T1000 (cell line): Measurements from ENCODE around the gene MANSC1.
"Not testable (repeated sequence)": the region's sequence is repeated elsewhere in the genome, so short reads cannot be mapped to it uniquely, and the experiment has no call there.

ENCODE experiments used
- DNase-seq: peaks from one replicate; lab custom pipeline; 2025; ENCODE audit warnings: mixed read lengths; lab: John Stamatoyannopoulos, UW

MANSC1 gene

DNA sequence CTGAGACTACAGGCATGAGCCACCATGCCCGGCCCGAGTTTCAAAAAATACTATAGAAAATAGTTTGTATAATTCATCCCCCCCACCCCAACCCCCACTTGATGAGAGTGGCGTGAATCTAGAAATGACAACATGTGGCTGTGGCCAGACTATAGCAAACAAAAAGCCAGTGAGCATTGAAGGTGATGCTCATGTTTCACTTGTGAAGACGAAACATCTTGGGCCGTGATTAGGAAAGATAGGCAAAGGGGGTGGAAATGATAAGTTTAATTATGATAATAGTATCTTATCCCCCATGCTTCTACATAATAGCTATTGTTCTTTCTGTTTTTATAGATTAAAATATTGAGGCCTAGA is 15.4 kb upstream of the MANSC1 start:
- DNase-seq = no peak

DNA sequence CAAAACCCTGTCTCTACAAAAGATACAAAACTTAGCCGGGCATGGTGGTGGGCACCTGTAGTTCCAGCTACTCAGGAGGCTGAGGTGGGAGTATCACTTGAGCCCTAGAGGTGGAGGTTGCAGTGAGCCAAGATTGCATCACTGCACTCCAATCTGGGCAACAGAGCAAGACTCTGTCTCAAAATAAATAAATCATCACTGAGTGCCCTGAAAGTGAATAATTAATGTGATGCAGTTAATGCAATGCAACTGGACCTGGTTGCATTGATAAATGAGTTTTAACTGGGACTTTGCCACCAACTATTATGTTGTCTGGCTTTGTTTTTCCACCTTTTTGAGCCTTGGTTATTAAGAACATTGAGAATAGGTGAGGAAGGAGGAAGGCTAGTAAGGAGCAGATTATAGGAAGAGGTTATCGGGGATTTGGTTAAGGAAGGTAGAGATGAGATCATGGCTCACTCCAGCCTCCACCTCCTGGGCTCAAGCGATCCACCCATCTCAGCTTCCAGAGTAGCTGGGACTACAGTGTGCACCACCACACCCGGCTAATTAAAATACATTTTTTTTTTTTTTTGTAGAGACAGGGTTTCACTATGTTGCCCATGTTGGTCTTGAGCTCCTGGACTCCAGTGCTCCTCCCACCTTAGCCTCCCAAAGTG is 14.9 kb upstream of the MANSC1 start:
- DNase-seq = no peak

DNA sequence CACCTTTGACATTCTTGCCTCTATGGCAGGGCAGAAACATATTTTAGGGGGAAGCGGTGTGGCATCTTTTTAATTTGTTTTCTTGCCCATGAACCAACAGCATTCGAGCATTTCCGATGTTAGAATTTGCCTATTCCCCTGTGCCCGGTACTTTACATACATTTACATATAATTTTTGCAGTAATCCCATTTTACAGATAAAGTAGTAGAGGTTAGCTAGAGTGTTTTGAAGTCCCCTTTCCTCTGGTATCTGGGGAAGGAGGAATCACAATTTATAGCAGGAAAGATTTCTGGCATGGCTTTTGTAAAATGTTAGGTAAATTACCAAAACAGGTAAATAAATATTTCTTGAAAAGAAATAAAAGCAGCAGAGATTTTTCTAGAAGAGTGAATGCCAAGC is 8.5 kb upstream of the MANSC1 start:
- no peak for DNase-seq

DNA sequence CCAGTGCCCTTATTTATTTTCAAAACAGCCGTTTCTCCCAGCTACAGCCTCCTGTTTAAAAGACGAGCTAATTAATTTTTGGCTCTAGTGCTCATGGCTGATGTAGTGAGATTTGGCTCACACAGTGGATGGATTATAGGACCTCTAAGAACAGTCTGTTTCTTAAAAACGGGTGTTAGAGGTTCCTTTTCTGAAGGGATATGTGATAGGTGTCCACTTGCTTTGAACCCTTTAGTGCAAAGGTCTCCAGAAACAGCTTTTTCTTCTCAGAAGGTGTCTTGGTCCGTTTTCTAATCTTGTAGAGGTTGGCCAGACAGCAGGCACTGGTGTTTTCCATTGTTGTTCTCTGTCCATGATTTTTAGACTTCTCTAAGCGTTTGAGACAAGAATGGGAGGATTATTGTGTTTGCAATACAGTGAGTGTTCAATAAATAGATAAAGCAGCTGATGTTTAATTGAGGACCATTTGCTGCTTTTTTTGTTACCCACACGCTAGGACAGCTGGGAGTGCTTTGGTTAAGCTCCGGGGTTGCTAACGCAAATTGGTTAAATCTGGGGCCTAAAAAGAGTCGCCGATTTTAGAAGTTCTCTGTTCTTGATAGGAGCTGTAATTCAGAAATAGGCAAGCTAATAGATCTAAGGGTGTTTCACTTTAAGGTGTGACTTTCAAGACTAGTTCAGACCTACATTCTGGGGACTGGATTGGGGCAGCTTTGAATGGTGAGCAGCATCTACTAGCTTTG is 7.8 kb upstream of the MANSC1 start:
- no peak for DNase-seq

DNA sequence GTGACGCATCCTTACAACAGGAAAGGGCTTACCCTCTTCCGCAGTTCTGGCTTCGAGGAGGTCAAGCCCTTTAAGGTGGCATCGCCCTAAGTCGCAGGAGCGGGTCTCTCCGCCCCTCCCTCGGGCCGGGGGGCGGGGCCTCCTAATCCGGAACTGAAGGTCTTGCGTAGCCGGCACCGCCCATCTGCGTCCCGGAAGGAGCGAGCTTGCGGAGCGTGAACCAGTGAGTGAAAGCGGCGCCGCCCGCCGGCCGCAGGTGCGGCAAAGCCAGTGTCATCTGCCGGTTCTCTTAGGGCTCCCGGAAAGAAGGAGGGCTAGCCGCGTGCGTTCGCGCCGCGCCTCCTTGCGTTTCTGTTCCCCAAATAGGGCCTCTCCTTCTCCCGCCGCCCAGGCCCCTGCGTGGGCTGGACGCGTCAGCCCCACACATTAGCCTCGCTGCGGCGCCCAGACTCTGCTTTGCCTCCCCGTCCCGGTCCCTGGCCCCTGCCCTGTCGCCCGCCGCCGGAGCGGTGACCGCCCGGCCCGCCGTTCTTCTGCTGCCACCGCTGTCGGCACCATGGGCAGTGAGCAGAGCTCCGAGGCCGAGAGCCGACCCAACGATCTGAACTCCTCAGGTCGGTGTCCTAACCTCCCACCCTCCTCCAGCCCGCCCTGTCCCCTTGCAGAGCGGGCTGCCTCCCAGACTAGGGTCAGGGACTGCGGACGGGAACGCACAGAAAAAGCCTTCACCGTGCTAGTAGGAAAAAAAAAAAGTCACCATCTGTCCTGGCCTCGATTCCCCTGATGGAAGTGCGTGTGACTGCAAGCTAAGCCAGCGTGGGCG is 7.1 kb upstream of the MANSC1 start, which contains the start of gene BORCS5:
BORCS5 (plus strand) TSS at position 183 of the 823 bp plus-strand sequence; CDS start at position 557, 374 bp downstream.
- DNase-seq = peak; percentile 82

DNA sequence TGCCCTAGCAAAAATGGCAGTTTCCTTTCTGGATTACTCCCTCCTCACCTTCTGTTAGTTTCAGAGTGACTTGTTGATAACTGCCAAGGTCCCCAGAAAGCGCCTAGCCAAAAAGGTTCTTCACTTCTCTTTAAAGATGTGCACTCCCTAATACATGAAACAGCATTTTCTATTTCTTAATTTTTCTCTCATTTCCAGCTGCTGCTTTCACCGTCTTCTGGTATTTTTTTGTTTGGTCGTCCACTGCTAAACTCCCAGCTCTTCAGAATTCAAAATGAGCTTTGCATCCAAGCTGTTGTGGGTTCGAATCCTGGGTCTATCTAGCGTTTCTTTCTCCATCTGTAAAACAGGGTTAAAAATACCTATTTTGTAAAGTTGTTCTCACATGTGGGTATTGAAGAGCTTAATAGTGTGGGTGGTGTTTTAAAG is 6.4 kb upstream of the MANSC1 start:
- no peak for DNase-seq

DNA sequence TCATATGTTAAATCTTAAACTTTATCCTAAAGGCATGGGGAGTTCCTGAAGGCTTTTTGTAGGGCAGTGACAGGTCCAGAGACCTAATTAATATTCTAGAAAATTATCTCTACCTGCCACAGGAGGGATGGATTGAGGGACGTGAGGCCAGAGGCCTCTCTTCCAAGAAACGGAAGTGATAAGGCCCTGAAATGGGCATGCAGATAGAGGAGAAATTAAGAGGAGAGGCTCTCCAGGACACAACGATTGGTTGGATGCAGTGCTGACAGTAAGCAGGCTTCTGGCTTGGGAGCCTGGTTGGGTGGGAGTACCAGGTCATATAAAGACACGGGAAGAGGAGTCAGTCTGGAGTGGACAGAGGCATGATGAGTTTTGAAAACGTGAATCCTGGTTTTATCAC is 3.8 kb upstream of the MANSC1 start:
- no peak for DNase-seq

DNA sequence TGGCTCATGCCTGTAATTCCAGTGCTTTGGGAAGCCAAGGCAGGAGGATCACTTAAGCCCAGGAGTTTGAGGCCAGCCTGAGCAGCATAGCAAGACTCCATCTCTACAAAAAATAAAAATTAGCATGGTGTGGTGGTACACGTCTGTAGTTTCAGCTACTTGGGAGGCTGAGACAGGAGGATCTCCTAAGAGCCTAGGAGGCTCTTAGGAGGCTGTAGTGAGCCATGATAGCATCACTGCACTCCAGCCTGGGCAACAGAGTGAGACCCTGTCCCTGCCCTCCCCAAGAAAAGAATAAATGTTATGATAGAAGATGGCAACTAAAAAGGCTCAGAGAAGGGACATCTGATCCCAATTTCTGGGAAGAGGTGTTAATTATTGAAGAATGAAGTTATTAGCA is 3.2 kb upstream of the MANSC1 start:
- DNase-seq = no peak

DNA sequence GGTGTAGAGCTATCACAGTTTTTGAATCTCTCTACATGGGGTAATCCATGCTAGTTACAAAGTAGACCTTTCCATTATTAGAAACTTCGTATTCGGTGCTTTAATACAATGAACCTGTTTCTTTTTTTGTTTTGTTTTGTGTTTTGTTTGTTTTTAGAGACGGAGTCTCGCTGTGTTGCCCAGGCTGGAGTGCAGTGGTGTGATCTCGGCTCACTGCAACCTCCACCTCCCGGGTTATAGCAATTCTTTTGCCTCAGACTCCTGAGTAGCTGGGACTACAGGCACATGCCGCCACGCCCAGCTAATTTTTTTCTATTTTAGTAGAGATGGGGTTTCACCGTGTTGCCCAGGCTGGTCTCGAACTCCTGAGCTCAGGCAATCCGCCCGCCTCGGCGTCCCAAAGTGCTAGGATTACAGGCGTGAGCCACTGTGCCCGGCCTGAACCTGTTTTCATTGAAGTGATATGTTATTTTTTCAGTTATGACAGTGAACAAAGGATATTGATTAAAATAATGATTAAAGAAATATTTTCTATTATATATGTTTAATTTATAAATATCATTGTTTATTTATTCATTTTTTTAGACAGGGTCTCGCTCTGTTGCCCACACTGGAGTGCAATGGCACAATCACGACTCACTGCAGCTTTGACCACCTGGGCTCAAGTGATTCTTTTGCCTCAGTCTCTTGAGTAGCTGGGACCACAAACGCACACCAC is 1.6 kb upstream of the MANSC1 start:
- not testable (repeated sequence) for DNase-seq

DNA sequence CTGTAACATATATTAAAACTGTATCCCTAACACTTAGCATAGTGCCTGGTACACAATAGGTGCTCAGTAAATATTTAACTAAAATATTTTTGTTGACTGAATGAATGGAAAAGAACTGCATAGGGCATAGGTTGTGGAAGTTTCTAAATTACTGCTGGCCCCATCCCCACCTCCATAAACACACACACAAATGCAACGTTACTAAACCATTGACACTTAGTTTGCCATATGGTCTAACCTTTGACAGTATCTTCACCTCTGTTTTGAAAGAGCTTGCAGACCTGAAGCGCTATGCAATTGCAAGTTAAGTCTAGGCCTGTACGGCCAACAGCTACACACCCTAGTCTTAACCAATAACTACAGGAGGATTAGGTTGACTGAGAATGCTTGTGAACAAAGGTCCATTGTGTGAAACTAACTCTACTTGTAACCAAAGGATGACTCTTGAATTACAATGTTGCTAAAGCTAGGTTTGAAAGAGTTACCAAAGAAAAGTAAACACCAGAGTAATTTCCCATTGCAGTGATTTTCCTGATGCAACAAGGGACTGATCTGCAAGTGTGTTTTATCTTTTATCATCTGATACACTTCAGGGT is 924 bp upstream of the MANSC1 start:
- no peak for DNase-seq

DNA sequence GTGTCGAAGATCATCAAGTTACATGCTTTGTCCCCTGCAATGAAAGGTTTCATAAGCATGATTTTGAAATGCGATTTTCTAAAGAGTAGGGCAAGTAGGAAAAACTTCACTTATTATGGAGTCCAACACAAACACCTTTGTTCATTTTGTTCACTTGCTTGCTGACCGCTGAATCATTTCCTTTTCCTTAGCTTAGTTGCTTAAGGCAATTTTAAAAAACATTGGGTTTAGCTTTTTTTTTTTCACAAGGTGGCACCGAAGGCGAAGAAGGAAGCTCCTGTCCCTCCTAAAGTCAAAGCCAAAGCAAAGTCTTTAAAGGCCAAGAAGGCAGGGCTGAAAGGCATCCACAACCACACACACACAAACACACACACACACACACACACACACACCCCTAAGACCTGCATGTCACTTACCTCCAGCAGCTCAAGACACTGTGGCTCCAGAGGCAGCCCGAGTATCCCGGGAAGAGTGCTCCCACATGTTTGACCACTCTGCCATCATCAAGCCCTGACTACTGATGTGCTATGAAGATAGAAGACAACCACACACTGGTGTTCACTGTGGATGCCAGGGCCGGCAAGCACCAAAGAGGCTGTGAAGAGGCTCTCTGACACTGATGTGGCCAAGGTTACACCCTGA is 11.4 kb downstream of the MANSC1 start:
- no peak for DNase-seq

DNA sequence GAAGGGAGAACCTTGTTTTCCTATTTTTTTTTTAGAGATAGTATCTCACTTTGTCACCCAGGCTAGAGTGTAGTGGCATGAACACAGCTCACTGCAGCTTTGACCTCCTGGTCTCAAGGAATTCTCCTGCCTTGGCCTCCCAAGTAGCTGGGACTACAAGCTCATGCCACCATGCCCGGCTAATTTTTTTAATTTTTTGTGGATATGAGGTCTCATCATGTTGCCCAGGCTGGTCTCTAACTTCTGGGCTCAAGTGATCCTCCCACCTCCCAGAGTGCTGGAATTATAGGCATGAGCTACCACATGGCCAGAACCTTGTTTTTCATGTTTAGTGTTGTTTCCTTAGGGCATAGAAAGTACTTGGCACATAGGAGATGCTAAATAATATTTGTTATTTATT is 13.5 kb downstream of the MANSC1 start:
- no peak for DNase-seq

DNA sequence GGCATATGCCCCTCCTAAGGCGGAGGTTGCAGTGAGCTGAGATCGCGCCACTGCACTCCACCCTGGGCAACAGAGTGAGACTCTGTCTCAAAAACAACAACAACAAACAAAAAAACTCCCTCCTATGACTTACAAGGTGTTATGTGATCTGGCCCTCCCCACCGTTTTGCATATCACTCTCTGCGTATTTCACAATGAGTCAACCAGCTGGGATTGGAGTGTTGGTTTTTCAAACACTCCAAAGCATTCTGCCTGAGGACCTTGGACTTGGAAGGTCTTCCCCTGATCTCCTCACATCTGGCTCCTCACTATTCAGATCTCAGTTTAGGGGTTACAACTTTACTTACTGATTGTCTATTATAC is 14.0 kb downstream of the MANSC1 start:
- no peak for DNase-seq

DNA sequence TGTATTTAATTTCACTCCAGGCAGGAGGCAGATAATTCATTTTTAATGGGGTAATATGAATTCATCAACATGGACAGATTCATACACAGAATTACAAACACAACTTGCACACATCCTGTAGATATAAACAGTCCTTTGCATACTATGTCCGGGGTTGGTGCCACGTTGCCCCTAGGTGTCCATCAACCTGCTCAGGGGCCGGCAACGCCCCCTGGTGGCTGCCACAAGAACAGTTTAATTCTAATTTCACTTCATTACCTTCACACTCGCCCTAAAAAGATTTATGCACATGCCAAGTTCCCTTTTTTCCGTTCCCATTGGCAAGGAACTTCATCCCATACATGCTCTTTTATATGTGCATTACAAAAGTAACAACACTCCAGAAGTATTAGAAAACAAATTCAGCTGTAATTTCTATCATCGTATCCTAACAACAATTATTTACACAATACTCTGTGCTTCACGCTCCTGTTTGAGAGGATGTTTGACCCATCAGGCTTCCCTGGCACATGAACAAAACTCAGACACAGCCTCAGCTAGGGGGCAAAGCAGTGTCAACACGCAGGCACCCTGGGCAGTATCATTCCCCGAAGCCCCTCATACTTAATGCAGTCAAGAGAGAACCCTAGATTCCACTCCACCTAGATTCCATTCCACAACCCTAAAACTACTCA is 15.5 kb downstream of the MANSC1 start:
- DNase-seq = no peak

DNA sequence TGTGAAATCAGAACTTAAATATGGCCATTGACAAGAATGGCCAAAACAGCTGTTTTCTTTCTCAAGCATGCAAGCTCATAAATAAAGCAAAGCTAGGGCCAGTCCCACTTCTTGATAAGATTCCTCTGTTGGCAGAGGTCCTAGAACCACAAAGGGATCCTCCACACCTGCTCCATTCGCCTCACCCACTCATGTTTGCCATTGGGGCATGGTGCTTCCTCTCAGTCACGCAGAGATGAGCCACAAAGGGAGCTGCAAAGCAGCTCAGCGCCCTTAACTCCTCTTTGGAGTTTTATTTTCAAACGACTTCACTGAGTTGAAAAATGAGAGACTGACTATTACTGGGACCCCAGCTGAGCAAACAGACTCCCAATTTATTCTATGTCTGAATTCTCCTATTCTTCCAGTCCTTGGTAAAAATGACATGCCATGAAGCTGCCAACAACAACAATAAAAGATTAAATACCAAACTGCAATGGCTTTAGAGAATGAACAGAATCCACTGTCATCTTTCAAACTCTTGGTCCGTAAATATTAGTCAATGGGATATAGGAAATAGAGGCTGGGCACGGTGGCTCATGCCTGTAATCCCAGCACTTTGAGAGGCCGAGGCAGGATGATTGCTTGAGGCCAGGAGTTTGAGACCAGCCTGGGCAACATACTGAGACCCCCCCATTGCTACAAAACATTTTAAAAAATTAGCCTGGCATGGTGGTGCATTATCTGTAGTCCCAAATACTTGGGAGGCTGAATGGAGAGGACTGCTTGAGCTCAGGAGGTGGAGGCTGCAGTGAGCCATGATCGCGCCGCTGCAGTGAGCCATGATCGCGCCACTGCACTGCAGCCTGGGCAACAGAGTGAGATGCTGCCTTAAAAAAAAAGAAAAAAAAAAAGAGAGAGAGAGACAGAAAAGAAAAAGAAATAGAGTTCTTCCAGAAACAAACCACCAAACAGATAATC is 16.4 kb downstream of the MANSC1 start:
- DNase-seq = no peak

DNA sequence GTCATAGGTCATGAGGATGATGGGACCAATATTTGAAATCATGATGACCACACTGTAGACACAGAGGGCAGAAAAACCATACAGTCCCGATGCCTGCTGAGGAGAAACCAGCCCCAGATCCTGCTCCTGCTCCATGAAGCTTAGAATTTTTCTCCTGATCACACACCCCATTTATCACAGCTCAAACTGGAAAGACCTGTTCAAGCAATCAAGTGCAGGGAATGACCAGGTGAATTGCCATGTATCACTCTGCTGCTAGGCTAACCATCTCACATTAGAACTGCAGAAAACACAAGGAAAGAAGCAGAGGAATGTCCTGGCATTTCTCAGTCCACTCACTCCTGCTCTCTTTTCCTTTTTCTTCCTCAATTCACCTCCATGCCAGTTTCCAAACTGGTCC is 18.1 kb downstream of the MANSC1 start:
- no peak for DNase-seq

DNA sequence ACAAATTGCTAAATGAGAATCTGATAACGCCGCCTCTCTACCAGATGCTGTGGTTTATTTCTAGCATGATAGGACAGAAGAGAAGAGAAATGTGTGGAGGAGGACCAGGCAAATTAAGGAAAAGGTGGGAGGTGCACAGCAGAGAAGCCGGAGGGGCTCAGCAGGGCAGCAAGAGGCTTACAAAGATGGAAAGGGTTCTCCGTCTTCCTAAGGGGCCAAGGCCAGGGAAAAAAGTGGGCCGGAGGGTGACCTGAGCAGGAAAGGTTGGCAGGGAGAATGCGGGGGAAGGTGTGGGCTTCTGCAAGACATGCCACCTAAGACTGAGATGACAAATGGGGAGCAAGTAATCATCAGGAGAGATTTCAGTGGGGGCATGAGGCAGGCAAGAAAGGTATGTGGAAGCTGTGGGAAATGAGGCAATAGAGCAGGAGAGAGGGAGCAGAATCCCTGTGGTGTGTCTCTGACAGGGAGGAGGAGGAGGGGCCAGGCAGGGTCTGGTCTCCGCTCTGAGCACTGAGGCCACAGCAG is 18.7 kb downstream of the MANSC1 start:
- no peak for DNase-seq

DNA sequence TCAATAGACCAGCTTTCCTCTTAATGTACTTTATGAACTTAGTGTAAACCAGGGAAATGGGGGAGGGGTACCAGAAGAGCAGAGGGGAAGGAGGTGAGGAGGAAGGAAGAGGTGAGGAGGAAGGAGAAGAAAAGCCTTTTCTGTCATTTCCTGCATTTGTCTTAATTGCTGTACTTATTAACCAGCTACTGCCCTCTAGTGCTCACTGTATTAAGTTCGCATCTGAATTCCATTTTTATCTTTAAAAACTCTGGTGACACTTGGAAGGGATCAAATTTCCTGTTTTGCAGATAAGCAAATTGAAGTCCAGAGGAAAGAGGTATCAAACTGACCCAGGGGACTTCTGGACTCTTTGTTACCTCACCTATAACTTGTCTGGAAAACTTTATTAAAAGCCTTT is 22.2 kb downstream of the MANSC1 start:
- no peak for DNase-seq

DNA sequence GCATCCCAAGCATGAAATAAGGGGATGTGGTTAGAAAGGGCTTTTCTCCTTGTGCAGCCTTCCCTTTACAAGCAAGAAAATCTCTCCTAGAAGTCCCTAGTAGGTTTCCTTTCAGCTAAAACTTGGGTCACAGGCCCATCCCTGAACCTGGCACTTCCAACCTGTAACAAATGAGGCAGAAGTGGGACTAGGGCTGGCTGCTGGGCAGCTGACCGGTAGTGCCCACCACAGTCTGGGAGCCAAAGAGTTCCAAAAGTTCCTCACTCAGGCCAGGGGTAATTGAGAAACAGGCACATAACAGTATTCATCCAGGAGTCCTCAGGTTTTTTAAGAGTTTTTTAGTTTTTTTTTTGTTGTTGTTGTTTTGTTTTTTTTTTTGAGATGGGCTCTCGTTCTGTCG is 23.8 kb downstream of the MANSC1 start:
- no peak for DNase-seq
